ENCODE data around the gene SLU7. TPM values are rescaled to one million over a fixed set of nuclear protein-coding genes. Genes with fewer than 3 reads are reported as not detected.

SLU7 gene
- polyA plus RNA-seq, 1 donor from 2014 or later, result 82.2 TPM

DNA sequence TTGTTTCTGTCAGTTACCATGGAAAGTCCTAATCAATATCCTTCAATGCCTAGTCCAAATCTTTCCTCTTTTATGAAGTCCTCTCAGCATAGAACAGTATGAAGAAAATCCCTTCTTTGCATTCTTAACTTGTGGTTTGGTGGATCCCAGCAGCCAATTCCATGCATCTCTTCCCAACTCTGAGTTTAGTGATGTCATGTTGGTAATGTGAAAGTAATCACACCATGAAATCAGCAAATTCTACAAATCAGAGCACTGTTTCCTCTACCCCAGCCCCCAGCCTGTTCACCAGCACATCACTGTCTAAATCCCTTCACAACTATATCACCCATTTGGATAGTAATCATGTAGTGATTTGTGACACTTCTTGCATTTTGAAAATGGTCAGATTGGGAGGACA lies 43.7 kb downstream of the SLU7 start:
- H3K4me3 ChIP-seq (ENCODE audit: low read length), result no peak overlapping the region
- TF ChIP-seq EP300 (conservative IDR thresholded peaks at IDR 0.05; ENCODE audit: poor library complexity, severe bottlenecking) (no peak), RAD21 (conservative IDR thresholded peaks at IDR 0.05) (no peak), SMC3 (conservative IDR thresholded peaks at IDR 0.05; ENCODE audit: poor library complexity) (no peak), POLR2AphosphoS5 (IDR thresholded peaks at IDR 0.05) (no peak), EZH2 (IDR thresholded peaks at IDR 0.05; ENCODE audit: borderline replicate concordance, insufficient read depth, low read length, poor library complexity, severe bottlenecking) (no peak), TAF1 (IDR thresholded peaks at IDR 0.05; ENCODE audit: low read depth) (no peak), MXI1 (conservative IDR thresholded peaks at IDR 0.05; ENCODE audit: poor library complexity, severe bottlenecking) (no peak)
- TF ChIP-seq, protein P1, sequence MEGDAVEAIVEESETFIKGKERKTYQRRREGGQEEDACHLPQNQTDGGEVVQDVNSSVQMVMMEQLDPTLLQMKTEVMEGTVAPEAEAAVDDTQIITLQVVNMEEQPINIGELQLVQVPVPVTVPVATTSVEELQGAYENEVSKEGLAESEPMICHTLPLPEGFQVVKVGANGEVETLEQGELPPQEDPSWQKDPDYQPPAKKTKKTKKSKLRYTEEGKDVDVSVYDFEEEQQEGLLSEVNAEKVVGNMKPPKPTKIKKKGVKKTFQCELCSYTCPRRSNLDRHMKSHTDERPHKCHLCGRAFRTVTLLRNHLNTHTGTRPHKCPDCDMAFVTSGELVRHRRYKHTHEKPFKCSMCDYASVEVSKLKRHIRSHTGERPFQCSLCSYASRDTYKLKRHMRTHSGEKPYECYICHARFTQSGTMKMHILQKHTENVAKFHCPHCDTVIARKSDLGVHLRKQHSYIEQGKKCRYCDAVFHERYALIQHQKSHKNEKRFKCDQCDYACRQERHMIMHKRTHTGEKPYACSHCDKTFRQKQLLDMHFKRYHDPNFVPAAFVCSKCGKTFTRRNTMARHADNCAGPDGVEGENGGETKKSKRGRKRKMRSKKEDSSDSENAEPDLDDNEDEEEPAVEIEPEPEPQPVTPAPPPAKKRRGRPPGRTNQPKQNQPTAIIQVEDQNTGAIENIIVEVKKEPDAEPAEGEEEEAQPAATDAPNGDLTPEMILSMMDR (IDR thresholded peaks at IDR 0.05; ENCODE audit: poor library complexity, severe bottlenecking), result no peak
- TF ChIP-seq, protein P2, sequence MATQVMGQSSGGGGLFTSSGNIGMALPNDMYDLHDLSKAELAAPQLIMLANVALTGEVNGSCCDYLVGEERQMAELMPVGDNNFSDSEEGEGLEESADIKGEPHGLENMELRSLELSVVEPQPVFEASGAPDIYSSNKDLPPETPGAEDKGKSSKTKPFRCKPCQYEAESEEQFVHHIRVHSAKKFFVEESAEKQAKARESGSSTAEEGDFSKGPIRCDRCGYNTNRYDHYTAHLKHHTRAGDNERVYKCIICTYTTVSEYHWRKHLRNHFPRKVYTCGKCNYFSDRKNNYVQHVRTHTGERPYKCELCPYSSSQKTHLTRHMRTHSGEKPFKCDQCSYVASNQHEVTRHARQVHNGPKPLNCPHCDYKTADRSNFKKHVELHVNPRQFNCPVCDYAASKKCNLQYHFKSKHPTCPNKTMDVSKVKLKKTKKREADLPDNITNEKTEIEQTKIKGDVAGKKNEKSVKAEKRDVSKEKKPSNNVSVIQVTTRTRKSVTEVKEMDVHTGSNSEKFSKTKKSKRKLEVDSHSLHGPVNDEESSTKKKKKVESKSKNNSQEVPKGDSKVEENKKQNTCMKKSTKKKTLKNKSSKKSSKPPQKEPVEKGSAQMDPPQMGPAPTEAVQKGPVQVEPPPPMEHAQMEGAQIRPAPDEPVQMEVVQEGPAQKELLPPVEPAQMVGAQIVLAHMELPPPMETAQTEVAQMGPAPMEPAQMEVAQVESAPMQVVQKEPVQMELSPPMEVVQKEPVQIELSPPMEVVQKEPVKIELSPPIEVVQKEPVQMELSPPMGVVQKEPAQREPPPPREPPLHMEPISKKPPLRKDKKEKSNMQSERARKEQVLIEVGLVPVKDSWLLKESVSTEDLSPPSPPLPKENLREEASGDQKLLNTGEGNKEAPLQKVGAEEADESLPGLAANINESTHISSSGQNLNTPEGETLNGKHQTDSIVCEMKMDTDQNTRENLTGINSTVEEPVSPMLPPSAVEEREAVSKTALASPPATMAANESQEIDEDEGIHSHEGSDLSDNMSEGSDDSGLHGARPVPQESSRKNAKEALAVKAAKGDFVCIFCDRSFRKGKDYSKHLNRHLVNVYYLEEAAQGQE (IDR thresholded peaks at IDR 0.05; ENCODE audit: borderline replicate concordance), result no peak
- no peaks in the 10 kb centered on the region for H3F3A ChIP-seq (ENCODE audit: insufficient read depth, low read length, poor library complexity, severe bottlenecking)
- H3K79me2 ChIP-seq (replicated peaks; ENCODE audit: insufficient read depth, low read length), result no peaks in the 10 kb centered on the region
- no peak overlapping the region for H2AFZ ChIP-seq (ENCODE audit: low read depth, low read length)
- H3K9ac ChIP-seq (ENCODE audit: low read length), result no peak overlapping the region
- H3K36me3 ChIP-seq (ENCODE audit: insufficient read depth, low read length), result no peaks in the 10 kb centered on the region
- H4K20me1 ChIP-seq (ENCODE audit: insufficient read depth), result no peaks in the 10 kb centered on the region
- no peak overlapping the region for H3K27ac ChIP-seq (ENCODE audit: low read length)
- H3K9me2 ChIP-seq (ENCODE audit: insufficient read depth, low read length), result no peaks in the 10 kb centered on the region
- no peaks in the 10 kb centered on the region for H3K9me3 ChIP-seq (ENCODE audit: low read length)
- H3K4me2 ChIP-seq (ENCODE audit: low read length), result no peak overlapping the region
- peaks cover 5% of the 10 kb centered on the region for H3K27me3 ChIP-seq (ENCODE audit: insufficient read depth, low read depth, low read length)

DNA sequence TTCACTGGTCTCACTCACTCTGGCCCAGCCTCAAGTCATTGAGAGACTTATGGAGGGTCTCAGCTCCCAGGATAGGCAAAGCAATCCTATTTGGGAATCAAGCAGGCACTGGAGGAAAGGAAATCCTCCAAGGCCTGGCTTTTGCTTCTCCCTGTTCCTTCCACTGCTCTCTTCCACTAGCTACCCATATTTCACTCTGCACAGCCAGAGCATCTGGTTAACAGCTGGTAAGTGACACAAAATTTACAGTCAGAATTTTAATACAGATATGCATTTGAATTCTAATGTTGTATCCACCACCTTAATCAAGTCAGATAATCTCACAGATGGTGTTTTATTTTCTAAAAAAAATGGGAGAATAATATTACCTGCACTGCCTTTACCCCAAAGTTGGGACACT lies 47.6 kb downstream of the SLU7 start:
- Histone ChIP-seq H3K79me2 (replicated peaks; ENCODE audit: insufficient read depth, low read length) (no peaks in the 10 kb centered on the region), H3F3A (ENCODE audit: insufficient read depth, low read length, poor library complexity, severe bottlenecking) (no peaks in the 10 kb centered on the region), H3K27me3 (ENCODE audit: insufficient read depth, low read depth, low read length) (peaks cover 12% of the 10 kb centered on the region), H3K36me3 (ENCODE audit: insufficient read depth, low read length) (no peaks in the 10 kb centered on the region), H3K4me2 (ENCODE audit: low read length) (no peak overlapping the region), H3K9me2 (ENCODE audit: insufficient read depth, low read length) (no peaks in the 10 kb centered on the region), H3K9ac (ENCODE audit: low read length) (no peak overlapping the region), H3K4me3 (ENCODE audit: low read length) (no peak overlapping the region), H3K9me3 (ENCODE audit: low read length) (no peaks in the 10 kb centered on the region), H3K27ac (ENCODE audit: low read length) (no peak overlapping the region), H4K20me1 (ENCODE audit: insufficient read depth) (no peaks in the 10 kb centered on the region), H2AFZ (ENCODE audit: low read depth, low read length) (no peak overlapping the region)
- TF ChIP-seq, protein P2 (IDR thresholded peaks at IDR 0.05; ENCODE audit: borderline replicate concordance), result no peak
- no peak for TF ChIP-seq RAD21 (conservative IDR thresholded peaks at IDR 0.05)
- no peak for TF ChIP-seq EP300 (conservative IDR thresholded peaks at IDR 0.05; ENCODE audit: poor library complexity, severe bottlenecking)
- no peak for TF ChIP-seq EZH2 (IDR thresholded peaks at IDR 0.05; ENCODE audit: borderline replicate concordance, insufficient read depth, low read length, poor library complexity, severe bottlenecking)
- no peak for TF ChIP-seq TAF1 (IDR thresholded peaks at IDR 0.05; ENCODE audit: low read depth)
- no peak for TF ChIP-seq SMC3 (conservative IDR thresholded peaks at IDR 0.05; ENCODE audit: poor library complexity)
- TF ChIP-seq MXI1 (conservative IDR thresholded peaks at IDR 0.05; ENCODE audit: poor library complexity, severe bottlenecking), result no peak
- TF ChIP-seq, protein P1 (IDR thresholded peaks at IDR 0.05; ENCODE audit: poor library complexity, severe bottlenecking), result no peak
- no peak for TF ChIP-seq POLR2AphosphoS5 (IDR thresholded peaks at IDR 0.05)
